ENCODE results near the gene YTHDF1.
A peak's percentile ranks its signal among the peaks of the same experiment; 100 is the strongest.

Gene YTHDF1

DNA sequence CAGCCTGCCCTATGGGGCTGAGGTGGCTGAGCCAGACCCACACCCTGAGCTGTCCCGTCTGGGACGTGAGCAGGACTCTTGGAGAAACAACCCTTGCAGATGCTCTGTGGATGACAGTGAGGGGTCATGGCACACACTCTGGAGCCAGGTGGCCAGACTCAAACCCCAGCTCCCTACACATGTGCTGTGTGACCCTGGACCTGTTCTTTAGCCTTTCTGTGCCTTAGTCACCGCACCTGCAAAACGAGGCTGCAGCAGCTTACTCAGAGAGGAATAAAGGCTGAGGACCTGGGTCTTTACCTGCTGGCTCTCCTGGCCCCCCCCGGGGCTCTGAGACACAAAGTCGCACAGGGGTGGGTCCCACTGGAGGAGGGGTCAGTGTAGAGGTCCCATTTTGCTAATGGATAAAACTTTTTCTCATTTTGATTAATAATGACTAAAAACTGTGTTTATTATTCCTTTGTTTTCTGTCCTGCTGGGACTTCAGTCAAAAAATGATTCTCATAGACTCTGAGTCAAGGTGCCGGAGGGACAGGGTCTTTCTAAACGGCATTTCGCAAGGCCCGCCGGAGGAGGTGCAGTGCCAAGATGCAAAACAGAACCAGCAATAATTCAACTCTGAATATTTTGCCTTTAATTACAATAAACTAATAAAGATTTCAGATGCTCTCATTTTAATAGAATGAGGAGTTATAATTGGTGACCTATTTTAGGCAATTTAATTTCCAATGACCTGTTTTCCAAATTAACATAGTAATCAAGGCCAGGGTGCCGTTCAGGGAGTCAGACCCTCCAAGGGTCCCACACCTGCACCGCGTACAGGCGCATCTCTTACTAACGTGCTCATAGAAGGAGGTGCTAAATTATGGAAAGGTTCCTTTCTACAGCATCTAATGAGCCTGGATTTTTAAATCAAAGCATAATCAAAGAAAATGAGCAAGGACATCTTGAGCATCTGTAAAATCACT lies 62.4 kb downstream of the YTHDF1 start:
- DNase-seq, result no peak

DNA sequence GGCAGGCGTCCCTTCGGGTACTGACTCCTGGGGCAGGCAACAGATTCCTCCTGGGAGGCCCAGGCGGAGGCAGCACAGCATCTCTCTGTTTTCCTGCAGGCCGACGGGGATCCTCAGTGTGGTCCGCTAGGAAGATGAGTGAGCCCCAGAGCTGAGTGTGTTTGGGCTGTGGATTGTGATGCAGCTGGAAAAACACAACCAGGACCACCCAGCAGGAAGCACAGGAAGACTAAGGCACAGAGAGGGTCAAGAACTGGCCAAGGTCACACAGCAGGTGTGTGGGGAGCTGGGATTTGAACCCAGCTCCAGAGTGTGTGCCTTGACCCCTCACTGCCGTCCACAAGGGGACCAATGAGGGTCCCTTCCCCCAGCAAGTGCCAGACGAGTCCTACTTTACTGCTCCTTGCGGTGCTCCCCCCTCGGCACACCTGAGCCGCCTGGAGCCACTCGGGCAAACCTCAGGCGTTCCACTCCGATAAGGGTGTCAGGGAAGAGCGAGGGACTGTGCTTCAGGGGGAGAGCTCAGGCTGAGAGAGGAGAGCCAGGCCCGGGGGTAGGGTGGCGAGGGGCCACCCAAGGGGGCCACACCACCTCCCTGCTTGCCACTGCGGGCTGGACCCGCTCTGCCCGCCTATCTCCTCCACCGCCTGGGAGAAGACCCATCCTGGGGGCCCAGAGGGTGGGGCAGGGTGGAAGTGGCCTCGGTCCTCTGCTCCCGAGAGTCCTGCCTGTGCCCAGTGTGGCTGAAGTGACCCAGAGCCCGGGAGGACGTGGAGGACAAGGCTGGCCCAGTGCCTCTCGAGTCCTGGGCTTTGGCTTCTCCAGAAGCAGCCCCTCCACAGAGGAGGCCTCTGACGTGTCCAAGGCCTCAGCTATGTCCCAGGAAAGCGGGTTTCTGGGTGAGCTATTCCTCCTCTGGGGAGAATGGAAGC lies 63.3 kb downstream of the YTHDF1 start:
- no peak for DNase-seq

DNA sequence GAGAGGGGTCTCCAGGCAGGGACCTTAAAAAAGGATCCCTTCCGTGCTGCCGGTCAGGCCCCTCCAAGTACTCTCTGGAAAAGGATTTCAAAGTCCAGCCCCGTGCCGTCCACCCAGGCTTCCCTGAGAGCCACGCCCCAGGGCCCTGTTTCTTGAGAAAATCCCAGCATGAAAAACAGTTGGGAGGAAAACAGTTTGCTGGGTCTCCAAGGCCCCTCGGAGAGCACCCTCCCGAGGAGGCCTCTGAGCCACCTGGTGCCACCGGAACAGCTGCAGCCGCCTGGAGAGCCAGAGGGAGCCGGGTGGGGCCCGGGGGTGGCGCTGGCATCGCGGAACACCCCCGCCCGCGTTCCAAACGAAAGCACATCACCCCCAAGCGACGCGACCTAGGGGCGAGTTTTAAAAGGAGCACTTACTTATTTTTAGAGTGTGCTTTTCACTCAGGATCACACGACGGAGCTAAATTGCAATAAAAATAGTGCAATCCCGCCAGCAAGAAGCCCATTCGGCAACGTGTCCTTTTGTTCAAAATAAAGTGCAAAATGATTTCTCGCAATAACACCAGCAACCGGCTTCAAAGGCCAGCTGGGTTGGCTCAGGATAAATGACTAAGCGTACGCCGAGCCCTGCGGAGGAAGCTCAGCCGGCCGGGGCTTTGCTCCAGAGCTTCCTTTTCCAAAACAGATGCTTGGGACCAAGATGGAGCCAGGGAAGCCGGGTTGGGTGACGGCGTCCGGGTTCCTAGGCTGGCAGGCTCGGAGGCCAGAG lies 64.2 kb downstream of the YTHDF1 start:
- no peak for DNase-seq

- DNase-seq, result no peak
These were observed 64.9 kb downstream of the YTHDF1 start for GRCh38 chr20:63150911-63151531.

DNA sequence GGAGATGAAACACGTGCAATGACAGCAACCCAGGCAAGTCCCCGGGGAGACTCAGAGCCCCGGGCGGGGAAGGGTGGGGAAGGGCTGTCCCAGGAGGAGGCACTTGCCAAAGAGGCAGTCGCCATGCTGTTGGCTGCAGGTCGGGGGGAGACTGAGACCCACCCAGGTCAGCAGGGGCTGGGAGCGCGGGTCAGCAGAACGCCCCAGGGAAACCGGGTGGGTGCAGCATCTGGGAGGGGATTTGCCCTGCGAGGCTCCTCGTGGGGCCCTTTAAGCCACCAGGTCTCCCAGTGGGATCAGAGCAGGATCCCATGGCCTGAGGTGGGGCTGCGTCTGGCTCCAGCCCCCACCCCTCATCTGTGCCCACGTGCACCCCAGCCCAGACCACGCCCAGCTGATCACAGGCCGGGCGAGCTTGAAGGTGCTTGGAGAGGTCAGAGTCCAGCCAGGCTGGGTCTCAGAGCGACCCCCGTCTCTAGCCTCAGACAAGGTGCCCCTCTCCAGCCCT lies 65.5 kb downstream of the YTHDF1 start:
- DNase-seq, result no peak

GRCh38 chr20:63149531-63150192 lies 66.3 kb downstream of the YTHDF1 start:
- DNase-seq, result no peak

DNA sequence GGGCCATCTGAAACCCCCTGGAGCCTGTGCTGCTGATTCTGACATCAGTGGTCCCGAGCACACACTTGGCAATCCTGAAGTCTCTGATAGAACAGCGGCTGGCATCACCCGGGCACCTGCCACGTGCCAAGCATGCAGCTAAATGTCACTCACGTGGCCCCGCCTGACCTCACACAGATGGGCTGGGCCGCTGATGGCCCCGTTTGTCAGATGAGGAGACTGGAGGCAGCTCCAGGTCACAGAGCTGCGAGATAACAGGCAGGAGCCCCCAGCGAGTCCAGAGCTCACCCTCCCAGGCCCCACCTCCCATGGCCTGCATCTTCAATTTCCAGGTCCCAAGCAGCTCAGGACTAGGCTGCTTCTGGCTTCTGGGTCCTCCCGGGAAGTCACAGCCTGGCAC lies 67.2 kb downstream of the YTHDF1 start:
- no peak for DNase-seq

- DNase-seq, result peak; percentile 4
These were observed 68.4 kb downstream of the YTHDF1 start for GRCh38 chr20:63147532-63147931.

Data from OCI-M1 (cell line).